ENCODE data around the gene SMYD3.

DNA sequence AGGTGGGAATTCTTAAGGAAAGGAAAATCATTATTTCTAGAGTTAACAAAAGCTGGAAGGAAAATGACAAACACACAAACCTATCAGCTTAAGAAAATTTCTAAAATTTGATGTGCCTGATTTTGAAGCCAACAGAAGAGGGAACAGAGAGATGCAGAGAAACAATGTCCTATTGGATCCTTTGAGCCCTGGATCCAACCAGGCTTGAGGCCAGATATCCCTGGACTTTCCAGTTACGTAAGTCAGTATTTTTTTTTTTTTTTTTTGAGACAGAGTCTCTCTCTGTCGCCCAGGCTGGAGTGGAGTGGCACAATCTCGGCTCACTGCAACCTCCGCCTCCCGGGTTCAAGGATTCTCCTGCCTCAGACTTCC lies 703.4 kb downstream of the SMYD3 start:
- TF ChIP-seq YY1 (IDR thresholded peaks at IDR 0.05; ENCODE audit: insufficient read depth, insufficient read length) (no peak), ZNF274 (IDR thresholded peaks at IDR 0.05; ENCODE audit: low read depth, low read length) (no peak)
